HEK293 (cell line): ENCODE results near the gene NEK8.

ENCODE experiments used
- MEIS1 ChIP-seq: sonication (generic); formaldehyde crosslinking; IDR thresholded peaks from 2 replicates; pipeline ENCODE4 v1.8.1; 2022; ENCODE audit warnings: missing genetic modification reagents, mild to moderate bottlenecking, borderline replicate concordance
- ZNF24 ChIP-seq: fragments of 450-650 bp; formaldehyde crosslinking; IDR thresholded peaks from 2 replicates; pipeline ENCODE4 v1.5.1; 2016; ENCODE audit warnings: missing biosample characterization, missing genetic modification characterization
- ZNF274 ChIP-seq, 2 experiments: fragments of 200-500 bp in 1 of 2; fragments of 450-650 bp in 1 of 2; sonication (Bioruptor generic) in 1 of 2; formaldehyde crosslinking in 1 of 2; IDR thresholded peaks; 2 replicates each; pipeline versions ENCODE4 v1.5.1 to v1.6.1; 2014 to 2016; ENCODE audit warnings: borderline replicate concordance in 1 of 2, inconsistent platforms in 1 of 2, low read length in 1 of 2, missing biosample characterization in 1 of 2, missing genetic modification characterization in 1 of 2
- ZNF335 ChIP-seq: fragments of 450-650 bp; formaldehyde crosslinking; conservative IDR thresholded peaks from 2 replicates; pipeline ENCODE4 v1.5.1; 2016; ENCODE audit warnings: missing biosample characterization, missing genetic modification characterization
- ZNF416 ChIP-seq: fragments of 450-650 bp; formaldehyde crosslinking; IDR thresholded peaks from 2 replicates; pipeline ENCODE4 v1.5.1; 2016; ENCODE audit warnings: missing biosample characterization, missing genetic modification characterization
- ZNF558 ChIP-seq: fragments of 450-650 bp; formaldehyde crosslinking; IDR thresholded peaks from 2 replicates; pipeline ENCODE4 v1.5.1; 2016; ENCODE audit warnings: missing biosample characterization, missing genetic modification characterization
- TF ChIP-seq, protein P1 (sequence below): fragments of 450-650 bp; formaldehyde crosslinking; IDR thresholded peaks from 2 replicates; pipeline ENCODE4 v1.5.1; 2016; ENCODE audit warnings: missing biosample characterization, missing genetic modification characterization

DNA sequence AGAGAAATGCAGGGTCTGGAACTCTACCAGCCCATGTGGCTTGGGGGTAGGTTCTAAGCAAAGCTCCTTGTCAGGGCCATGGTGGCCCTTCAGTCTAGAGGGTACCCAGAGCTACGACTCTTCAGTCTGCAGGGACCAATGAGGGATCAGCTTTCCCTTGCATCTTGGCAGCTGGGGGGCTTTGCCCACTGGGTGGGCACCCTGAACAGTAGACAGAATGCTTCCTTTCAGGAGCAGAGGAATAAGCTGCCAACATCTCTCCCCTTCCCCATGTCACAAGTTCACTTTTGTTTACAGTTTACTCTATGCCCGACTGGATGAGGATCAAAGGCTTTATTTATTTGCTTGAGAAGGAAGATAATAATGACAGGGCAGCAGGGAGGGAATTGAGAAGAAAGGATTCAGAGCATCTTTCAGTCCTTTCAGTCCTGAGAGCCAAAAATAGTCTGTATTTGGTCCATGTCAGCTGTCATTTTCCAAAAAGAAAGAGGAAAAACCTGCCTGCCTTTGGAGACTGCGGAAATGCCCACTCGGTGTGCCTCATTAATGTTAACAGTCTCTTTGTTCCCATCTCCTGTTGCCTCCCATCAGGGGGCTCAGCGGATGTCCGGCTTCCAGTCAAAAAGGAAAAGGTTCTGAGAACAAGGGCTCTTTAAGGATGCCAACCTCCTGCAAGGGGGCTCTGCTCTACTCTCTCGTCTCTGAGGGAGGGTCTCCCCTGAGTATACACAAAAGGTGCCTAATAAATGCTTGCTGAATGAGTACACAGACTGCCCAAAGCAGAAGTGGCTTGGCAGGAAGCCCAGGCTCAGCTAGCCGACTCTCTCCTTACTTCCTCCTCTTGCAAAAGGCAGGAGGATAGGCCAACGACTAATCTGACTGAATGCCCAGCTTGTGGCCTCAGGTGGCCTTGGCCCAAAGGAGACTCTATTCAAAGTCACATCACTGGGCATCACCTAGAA is 32.3 kb downstream of the NEK8 start:
- TF ChIP-seq ZNF416 (tag by site-specific recombination) = no peak
- no peak for TF ChIP-seq ZNF558 (tag by site-specific recombination)
- TF ChIP-seq ZNF335 (tag by site-specific recombination) = no peak
- no peak for TF ChIP-seq ZNF274 (IDR thresholded peaks at IDR 0.05; ENCODE audit: low read length)
- TF ChIP-seq ZNF274 (tag by site-specific recombination; IDR thresholded peaks at IDR 0.05; ENCODE audit: borderline replicate concordance) = no peak
- TF ChIP-seq, protein P1, sequence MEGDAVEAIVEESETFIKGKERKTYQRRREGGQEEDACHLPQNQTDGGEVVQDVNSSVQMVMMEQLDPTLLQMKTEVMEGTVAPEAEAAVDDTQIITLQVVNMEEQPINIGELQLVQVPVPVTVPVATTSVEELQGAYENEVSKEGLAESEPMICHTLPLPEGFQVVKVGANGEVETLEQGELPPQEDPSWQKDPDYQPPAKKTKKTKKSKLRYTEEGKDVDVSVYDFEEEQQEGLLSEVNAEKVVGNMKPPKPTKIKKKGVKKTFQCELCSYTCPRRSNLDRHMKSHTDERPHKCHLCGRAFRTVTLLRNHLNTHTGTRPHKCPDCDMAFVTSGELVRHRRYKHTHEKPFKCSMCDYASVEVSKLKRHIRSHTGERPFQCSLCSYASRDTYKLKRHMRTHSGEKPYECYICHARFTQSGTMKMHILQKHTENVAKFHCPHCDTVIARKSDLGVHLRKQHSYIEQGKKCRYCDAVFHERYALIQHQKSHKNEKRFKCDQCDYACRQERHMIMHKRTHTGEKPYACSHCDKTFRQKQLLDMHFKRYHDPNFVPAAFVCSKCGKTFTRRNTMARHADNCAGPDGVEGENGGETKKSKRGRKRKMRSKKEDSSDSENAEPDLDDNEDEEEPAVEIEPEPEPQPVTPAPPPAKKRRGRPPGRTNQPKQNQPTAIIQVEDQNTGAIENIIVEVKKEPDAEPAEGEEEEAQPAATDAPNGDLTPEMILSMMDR (tag by site-specific recombination) = no peak
- no peak for TF ChIP-seq MEIS1
- TF ChIP-seq ZNF24 = no peak
